Ureter (tissue), 1 donor: ENCODE measurements around the gene USP34. TPM values are rescaled to one million over a fixed set of nuclear protein-coding genes. Genes with fewer than 3 reads are reported as not detected.

ENCODE experiments used
- DNase-seq: peaks from one replicate; pipeline ENCODE4 v3.0.0-alpha.2; 2020; ENCODE audit warnings: low spot score
- total RNA-seq: library from RNA; stranded (reverse); gene quantifications from one replicate; pipeline ENCODE4 v1.2.4, GENCODE V29; 2023
- donor health status: DM: yes; HTN: yes; CAD: no.

The USP34 gene
- total RNA-seq, 1 donor from 2014 or later, result 152 TPM

DNA sequence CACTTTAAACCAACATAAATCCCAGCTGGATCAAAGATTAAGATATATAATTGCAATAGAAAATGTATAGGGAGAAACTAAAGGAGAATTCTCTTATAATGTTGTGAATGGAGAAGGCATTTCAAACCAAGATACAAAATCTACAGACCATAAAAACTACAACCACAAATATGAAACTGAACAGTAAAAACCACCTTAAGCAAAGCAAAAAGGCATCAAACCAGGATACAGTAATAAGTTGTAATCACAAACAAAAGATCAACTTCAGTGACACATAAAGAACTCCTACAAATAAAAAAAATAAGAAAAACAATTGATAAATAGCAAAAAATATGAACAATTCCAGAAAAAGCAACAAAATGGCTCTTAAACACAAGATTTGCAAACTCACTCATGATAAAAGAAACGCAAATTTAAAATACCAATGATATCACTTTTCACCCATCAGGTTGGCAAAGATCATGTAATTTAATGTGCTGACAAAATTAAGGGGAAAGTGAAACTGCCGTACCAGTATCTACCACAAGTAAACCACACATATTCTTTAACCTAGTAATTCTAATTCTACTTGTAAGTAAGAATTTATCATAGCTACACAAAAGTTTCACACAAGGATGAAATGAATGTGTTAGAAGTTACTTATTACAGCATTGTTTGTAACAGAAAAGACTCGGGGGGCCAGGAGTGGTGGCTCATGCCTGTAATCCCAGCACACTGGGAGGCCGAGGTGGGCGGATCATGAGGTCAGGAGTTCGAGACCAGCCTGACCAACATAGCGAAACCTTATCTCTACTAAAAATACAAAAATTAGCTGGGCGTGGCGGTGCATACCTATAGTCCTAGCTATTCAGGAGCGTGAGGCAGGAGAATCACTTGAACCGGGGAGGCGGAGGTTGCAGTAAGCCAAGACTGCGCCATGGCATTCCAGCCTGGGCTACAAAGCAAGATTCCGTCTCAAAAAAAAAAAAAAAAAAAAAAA lies 101.9 kb downstream of the USP34 start:
- no peak for DNase-seq

DNA sequence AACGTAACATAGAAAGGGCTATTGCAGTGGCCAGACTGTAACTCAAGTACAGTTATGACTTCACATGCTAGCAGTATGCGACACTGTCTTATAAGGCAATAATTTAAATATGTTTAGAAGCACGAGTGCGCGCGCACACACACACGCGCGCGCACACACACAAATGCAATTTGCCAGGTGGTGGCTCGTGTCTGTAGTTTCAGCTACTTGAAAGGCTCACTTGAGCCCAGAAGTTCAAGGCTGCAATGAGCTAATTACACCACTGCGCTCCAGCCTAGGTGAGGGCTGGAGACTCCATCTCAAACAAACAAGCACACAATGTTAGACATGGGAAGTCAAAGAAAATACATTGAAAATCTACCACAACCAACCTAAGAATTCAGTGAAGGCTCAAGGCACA lies 103.7 kb downstream of the USP34 start:
- DNase-seq, result no peak

DNA sequence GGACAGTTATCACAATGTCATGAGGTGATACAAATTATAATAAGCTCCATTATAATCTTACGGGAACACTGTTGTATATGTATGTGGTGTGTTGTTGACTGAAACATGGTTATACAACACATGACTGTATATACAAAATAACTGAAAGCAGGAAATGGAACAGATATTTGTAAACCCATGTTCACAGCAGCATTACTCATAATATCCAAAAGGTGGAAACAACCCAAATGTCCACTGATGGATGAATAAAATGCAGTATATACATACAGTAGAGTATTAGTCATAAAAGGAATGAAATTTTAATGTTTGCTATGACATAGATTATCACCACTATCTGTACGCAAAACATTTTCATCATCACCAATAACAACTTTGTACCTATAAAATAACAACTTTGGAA lies 107.3 kb downstream of the USP34 start:
- no peak for DNase-seq

DNA sequence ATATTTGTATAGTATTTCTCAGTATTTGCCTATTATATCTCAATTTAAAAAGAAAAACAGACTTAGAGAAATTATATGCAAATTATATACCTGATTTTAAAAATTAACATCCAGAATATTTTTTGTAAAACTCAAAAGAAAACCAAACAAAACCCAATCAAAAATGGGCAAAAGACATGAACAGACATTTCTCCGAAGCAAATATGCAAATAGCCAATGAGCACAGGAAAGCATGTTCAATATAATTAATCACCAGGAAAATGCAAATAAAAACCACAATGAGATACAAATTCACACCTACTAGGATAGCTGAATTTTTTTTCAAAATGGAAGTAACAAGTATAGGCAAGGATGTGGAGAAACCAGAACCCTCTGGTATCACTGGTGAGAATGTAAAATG lies 108.0 kb downstream of the USP34 start:
- DNase-seq, result no peak

DNA sequence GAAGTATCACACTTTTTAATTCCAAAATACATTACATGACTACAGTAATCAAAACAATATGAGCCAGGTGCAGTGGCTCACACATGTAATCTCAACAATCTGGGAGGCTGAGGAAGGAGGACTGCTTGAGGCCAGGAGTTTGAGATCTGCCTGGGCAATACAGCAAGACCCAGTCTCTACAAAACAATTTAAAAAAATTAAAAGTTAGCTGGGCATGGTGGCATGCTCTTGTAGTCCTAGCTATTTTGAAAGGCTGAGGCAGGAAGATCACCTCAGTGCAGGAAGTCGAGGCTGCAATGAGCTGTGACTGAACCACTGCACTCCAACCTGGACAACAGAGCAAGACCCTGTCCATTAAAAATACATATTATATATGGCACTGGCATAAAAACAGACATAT lies 109.8 kb downstream of the USP34 start:
- no peak for DNase-seq

DNA sequence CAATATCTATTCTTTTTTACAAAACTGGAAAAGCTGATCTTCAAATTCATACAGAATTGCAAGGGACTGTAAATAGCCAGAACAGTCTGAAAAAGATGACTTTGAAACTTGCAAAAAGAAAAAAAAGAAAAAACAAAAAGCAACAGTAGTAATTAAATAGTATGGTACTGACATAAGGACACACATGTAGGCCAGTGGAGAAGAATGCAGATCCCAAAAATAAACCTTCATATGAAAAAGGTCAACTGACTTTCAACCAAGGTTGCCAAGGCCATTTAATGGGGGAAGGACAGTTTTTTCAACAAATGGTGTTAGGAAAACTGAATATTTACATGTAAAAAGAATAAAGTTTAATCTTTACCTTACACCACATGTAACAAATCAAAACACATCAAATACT lies 111.8 kb downstream of the USP34 start:
- no peak for DNase-seq

DNA sequence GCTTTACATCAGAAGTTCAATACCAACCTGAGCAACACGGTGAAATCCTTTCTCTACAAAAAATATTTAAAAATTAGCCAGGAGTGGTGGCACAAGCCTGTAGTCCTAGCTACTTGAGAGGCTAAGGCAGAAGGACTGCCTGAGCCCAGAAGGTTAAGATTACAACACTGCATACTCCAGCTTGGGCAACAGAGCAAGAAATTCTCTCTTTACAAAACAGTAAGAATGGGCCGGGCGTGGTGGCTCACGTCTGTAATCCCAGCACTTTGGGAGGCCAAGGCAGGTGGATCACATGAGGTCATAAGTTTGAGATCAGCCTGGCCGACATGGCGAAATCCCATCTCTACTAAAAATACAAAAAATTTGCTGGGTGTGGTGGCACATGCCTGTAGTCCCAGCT lies 113.2 kb downstream of the USP34 start:
- DNase-seq, result no peak

DNA sequence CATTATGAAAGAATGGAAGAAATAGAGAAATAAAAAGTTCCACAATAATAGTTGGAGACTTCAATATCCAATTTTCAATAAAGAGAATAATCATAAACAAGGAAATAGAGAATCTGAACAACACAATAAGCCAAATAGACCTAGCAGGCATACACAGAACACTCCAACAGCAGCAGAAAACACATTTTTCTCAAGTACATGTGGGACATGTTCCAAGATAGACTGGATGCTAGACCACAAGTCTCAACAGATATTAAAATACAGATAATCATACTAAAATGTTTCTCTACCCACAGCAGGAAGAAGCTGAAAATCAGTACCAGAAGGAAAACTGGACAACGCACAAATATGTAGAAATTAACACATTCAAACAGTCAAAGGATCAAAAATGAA lies 113.9 kb downstream of the USP34 start:
- no peak for DNase-seq

DNA sequence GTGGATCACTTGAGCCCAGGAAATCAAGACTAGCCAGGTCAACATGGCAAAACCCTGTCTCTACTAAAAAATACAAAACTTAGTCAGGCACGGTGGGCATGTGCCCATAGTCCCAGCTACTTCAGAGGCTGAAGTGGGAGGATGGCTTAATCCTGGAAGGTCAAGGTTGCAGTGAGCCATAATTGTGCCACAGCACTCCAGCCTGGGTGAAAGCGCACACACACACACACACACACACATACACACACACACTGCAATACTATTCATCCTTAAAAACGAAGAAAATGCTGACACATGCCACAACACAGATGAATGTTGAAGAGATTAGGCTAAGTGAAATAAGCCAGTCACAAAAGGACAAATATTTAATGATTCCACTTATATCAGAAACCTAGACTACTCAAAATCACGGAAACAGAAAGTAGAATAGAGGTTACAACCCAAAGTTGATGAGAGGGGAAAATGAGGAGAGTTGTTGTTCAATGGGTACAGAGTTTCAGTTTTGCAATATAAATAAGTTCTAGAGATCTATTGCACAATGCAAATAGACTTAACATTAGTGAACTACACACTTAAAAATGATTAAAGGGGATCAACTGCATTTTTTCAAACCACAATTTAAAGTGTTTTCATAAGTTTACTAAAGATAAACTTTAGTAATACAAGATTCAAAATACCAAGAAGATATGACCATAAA lies 114.5 kb downstream of the USP34 start:
- no peak for DNase-seq

DNA sequence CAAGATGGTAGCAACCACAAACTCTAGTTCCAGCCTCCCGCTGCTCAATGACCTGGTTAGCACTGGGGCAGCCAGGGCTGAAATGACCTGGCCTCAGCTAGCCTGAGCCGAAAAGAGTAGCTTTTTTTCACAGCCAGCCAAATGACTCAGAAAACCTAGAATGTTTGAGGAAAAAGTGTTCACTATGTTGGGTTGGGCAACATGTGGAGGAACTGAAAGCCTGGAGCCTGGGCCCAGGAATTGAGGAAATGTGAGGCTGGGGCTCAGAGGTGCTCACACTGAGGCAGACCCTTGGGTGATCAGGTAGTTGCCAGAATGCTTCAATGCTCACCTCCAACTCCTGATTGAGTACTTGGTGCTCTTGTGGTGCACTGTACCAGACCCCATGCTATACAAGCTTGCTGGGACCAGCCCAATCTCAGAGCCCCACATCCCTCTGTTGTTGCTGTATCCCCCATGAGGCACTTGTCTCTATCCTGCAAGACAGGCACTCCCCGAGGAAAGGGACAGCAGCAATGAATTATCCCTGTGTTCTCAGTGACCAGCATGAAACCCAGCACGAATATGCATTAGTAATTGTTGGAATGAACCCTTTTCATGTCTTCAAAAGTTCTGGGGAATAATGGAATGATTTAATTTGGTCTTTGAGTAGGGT lies 116.2 kb downstream of the USP34 start:
- DNase-seq, result no peak

DNA sequence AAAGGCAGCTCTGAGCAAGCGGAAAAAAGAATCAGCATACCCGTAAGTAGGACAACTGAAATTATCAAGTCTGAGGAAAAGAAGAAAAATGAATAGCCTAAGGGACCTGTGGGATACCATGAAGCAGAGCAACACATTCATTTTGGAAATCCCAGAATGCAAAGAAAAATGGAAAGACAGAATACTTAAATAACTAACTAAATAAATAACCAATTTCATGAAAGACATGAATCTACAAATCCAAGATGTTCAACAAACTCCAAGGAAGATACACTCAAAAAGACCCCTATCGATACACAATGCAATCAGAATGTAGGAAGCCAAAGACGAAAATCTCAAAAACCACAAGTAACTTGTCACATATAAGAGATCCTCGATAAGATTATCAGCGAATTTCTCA lies 117.0 kb downstream of the USP34 start:
- DNase-seq, result no peak

DNA sequence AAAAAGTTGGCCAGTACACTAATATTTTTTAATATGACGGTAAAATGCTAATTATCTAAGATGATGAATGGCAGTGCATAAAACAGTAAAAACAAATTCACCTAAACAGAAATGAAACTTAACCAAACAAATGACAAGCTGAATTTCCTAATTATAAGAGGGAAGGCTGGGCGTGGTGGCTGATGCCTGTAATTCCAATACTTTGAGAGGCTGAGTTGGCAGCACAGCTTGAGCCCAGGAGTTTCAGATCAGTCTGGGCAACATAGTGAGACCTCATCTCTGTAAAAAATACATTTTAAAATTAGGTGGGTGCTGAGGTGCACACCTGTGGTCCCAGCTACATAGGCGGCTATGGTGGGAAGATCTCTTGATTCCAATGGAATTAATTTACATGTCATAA lies 120.1 kb downstream of the USP34 start:
- DNase-seq, result no peak

DNA sequence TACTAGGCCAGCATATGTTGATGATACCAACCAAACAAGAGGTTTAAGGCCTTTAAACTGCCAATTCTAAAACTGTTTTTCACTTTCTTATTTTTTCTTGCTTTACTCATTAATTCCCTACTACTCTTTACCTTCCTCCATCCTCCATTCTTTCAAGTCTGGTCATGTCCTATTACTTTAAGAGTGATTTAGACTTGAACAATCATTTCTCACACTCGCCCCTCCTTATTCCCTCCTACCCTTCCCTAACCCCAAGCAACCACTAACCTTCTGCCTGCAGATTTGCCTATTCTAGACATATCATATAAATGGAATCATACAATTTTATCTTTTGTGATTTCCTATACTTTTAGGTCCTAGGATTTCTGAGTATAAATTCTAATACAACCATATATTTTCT lies 127.7 kb downstream of the USP34 start:
- no peak for DNase-seq

DNA sequence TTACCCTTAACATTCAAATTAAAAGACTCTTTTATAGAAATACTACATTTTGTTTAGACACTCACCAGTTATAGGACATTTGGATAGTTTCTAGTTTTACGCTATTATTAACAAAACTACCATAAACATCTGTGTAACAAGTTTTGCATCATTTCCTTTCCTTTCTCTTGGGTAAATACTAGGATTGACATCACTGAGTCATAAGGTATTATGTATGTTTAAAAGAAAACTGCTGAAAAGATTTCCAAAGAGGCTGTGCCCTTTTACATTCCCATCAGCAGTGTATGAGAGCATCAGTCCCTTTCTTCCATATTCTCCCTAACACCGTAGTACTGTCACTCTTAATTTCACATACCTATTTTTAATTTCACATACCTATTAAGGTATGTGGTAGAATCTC lies 130.6 kb downstream of the USP34 start:
- no peak for DNase-seq

DNA sequence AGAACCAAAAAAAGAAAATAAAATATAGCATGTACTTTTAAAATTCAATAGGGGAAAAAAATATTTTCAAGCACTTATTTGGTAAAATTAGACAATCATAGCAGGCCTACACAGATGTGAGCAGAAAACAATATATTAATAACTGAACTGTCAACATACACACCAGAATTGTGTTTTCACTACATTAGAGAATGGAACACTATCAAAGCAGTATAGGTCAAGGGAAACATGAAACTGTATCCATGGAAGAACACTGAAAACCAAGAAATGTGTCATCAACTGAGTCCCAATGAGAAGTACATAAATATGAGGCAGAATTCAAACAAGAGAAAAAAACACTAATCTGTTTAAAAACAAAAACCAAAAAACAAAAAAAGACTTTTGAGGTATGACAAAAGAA lies 132.4 kb downstream of the USP34 start:
- no peak for DNase-seq

DNA sequence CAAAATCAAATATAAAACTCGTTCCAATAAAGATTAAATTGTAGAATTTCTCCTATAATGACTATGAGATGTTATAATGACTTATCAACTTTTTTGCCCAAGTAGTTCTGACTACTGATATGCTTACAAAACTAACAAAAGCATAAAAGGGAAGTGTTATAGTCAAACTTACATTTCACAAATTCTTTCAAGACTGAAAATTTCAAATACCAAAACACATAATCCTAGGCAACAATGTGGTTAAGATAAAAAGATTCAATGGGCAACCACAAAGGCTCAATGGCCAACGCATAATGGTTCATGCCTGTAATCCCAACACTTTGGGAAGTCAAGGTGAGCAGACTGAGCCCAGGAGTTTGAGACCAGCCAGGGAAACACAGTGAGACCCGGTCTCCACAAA lies 135.7 kb downstream of the USP34 start:
- DNase-seq, result no peak

DNA sequence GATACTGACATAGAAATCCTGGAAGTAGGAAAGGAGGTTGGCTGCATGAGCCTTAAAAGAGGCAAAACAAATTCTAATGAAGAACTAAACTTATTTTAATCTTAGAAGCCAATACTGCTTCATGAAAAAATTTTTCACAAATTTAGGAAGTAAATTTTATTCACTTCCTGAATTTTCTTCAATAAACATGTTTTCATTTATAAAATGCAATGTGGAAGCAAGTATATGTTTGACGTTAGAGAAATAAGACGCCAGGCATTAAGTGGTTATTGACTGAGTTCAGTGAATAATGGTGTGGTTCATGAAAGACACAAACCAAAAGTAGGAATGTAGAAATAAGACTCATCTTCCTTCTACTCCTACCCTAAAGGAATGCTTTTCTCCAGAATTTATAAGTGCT lies 136.4 kb downstream of the USP34 start:
- no peak for DNase-seq

DNA sequence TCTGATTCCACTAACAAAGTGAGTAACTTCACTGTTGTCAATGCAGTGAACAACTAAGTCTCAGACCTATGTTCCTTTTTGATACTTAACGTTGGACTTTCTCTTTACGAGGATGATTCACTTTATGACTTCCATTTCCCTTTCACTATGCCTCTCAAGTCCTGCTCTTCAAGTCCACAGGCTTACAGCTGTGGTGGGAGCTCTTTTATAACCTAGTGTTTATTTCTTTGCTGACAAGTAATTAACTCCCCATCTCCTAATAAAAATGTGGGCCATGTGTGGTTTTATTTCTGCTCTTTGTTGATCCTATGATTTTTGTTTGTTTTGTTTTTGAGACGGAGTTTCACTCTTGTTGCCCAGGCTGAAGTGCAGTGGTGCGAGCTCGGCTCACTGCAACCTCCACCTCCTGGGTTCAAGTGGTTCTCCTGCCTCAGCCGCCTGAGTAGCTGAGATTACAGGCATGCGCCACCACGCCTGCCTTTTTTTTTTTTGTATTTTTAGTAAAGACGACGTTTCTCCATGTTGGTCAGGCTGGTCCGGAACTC lies 142.1 kb downstream of the USP34 start:
- DNase-seq, result no peak

DNA sequence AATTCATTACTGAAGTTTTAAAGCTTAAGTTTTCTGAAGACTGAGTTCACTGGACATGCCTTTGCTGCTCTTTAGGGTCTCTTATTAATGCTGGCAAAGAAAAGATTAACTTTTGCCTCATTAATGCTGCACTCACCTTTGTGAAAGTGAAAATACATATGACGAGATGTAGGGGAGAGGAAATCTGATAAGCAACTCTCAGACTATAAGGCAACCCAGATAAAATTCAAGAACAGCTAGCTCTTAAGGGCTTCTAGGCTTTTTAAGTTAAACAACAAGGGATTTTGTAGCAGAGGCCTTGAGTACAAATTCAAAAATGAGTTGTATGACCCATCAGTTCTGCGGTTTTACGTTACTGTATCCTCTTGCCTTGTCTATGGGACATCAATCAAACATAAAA lies 143.7 kb downstream of the USP34 start:
- no peak for DNase-seq

DNA sequence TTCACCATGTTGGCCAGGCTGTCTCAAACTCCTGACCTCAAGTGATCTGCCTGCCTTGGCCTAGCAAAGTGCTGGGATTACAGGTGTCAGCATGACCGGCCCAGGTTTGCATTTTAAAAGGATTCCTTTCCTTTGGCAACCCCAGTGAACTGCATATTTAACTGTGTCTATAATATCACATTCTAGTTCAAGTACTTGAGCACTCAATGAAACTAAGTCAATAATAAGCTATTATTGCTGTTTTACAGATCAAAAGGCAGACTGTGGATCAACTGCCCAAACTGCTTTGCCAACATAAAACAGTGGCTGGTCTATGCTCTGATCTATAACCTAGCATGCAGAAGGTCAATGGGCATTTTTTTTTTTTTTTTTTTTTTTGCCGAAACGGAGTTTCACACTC lies 144.5 kb downstream of the USP34 start:
- DNase-seq, result no peak

DNA sequence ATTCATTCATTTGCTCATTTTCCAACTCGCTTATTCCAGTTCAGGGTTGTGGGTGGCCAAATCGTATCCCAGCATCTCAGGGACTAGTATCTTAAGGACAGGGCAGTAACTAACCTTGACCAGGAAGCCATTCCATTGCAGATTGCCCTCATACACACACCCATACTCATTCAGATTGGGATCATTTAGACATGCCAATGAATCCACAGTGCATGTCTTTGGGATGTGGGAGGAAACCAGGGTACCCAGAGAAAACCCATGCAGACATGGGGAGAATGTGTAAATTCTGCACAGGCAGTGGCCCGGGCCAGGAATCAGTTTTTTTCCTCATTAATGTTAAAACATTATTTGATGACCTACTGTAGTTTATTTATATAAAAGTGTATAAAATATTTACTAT lies 150.7 kb downstream of the USP34 start:
- no peak for DNase-seq

DNA sequence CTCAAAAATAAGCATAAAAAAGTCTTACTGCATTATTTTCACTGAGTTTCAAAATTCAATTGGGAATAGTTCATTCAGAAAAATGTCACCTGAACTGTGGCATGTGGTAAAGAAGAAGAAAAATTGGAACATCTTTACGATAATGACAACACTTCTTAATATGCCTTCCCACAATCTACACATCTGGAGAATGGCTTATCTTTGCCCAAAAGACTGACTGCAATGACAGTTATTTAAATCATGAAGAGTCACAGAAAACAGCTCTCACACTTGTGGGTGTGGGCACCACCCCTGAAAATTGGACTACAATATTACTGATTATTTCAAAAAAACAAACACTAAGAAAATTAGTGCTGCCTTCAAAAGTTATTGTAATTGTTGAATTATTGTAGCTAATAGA lies 152.3 kb downstream of the USP34 start:
- no peak for DNase-seq
